ENCODE data around the gene GLP2R. TPM values are rescaled to one million over a fixed set of nuclear protein-coding genes. Genes with fewer than 3 reads are reported as not detected.

GLP2R gene
- total RNA-seq, 1 experiment from 2014 or later = 0.22 TPM

- Histone ChIP-seq H4K20me1 (ENCODE audit: low read length) (no peaks in the 10 kb centered on the region), H3K27me3 (ENCODE audit: low read length) (no peaks in the 10 kb centered on the region), H3K27ac (ENCODE audit: low read length) (no peak overlapping the region), H3K9me3 (ENCODE audit: low read length) (no peaks in the 10 kb centered on the region), H3K79me2 (ENCODE audit: low read length) (no peaks in the 10 kb centered on the region), H3K4me1 (ENCODE audit: insufficient read depth, low read length) (peaks cover 23% of the 10 kb centered on the region; the same call in 1 of the 2 replicates), H3K36me3 (ENCODE audit: low read depth, low read length) (no peaks in the 10 kb centered on the region), H3F3A (ENCODE audit: low read length, unreplicated experiment) (no peaks in the 10 kb centered on the region), H3K4me2 (ENCODE audit: low read length) (no peak overlapping the region), H2AFZ (ENCODE audit: low read length) (no peak overlapping the region), H3K9me2 (replicated peaks; ENCODE audit: low read length) (no peaks in the 10 kb centered on the region), H3K9ac (ENCODE audit: low read length) (no peak overlapping the region), H3K4me3 (ENCODE audit: low read length) (no peak overlapping the region)
- BruUV-seq (replicated peaks) = no TSS peak
- ATAC-seq (no peak), DNase-seq (no peak)
- POLR2A ChIA-PET (ENCODE audit: unreplicated experiment) = no interaction called here
- intact Hi-C loops (cut with micrococcal nuclease) = no loop called here
- TF ChIP-seq EZH2phosphoT487 (IDR thresholded peaks at IDR 0.05; ENCODE audit: borderline replicate concordance, low read length) (no peak), CTCF (conservative IDR thresholded peaks at IDR 0.05; ENCODE audit: low read depth, low read length) (no peak), EZH2 (IDR thresholded peaks at IDR 0.05; ENCODE audit: low read length, unreplicated experiment) (no peak)
- CTCF ChIA-PET = no interaction called here
These were observed 71.7 kb downstream of the GLP2R start for GRCh38 chr17:9897372-9897968.

GRCh38 chr17:9898812-9899211 is 73.1 kb downstream of the GLP2R start:
- Histone ChIP-seq H3K4me1 (ENCODE audit: insufficient read depth, low read length) (peaks cover 16% of the 10 kb centered on the region; the same call in 1 of the 2 replicates), H3K9me3 (ENCODE audit: low read length) (no peaks in the 10 kb centered on the region), H3K9me2 (replicated peaks; ENCODE audit: low read length) (no peaks in the 10 kb centered on the region), H2AFZ (ENCODE audit: low read length) (no peak overlapping the region), H3K4me3 (ENCODE audit: low read length) (no peak overlapping the region), H3K4me2 (ENCODE audit: low read length) (no peak overlapping the region), H3F3A (ENCODE audit: low read length, unreplicated experiment) (no peaks in the 10 kb centered on the region), H3K79me2 (ENCODE audit: low read length) (no peaks in the 10 kb centered on the region), H3K27me3 (ENCODE audit: low read length) (no peaks in the 10 kb centered on the region), H4K20me1 (ENCODE audit: low read length) (no peaks in the 10 kb centered on the region), H3K36me3 (ENCODE audit: low read depth, low read length) (no peaks in the 10 kb centered on the region), H3K9ac (ENCODE audit: low read length) (no peak overlapping the region), H3K27ac (ENCODE audit: low read length) (no peak overlapping the region)
- TF ChIP-seq CTCF (conservative IDR thresholded peaks at IDR 0.05; ENCODE audit: low read depth, low read length) (no peak), EZH2 (IDR thresholded peaks at IDR 0.05; ENCODE audit: low read length, unreplicated experiment) (no peak), EZH2phosphoT487 (IDR thresholded peaks at IDR 0.05; ENCODE audit: borderline replicate concordance, low read length) (no peak)
- ChIA-PET POLR2A (ENCODE audit: unreplicated experiment) (no interaction called here), CTCF (no interaction called here)
- no TSS peak for BruUV-seq (replicated peaks)
- DNase-seq = no peak
- ATAC-seq = no peak
- intact Hi-C loops (cut with micrococcal nuclease) = no loop called here

- Histone ChIP-seq H4K20me1 (ENCODE audit: low read length) (no peaks in the 10 kb centered on the region), H3K4me1 (ENCODE audit: insufficient read depth, low read length) (peaks cover 11% of the 10 kb centered on the region; the same call in 1 of the 2 replicates), H3F3A (ENCODE audit: low read length, unreplicated experiment) (no peaks in the 10 kb centered on the region), H3K9me2 (replicated peaks; ENCODE audit: low read length) (no peaks in the 10 kb centered on the region), H3K4me3 (ENCODE audit: low read length) (no peak overlapping the region), H3K9me3 (ENCODE audit: low read length) (no peaks in the 10 kb centered on the region), H3K4me2 (ENCODE audit: low read length) (no peak overlapping the region), H3K36me3 (ENCODE audit: low read depth, low read length) (no peaks in the 10 kb centered on the region), H3K27me3 (ENCODE audit: low read length) (no peaks in the 10 kb centered on the region), H3K27ac (ENCODE audit: low read length) (no peak overlapping the region), H3K9ac (ENCODE audit: low read length) (no peak overlapping the region), H3K79me2 (ENCODE audit: low read length) (no peaks in the 10 kb centered on the region), H2AFZ (ENCODE audit: low read length) (no peak overlapping the region)
- ATAC-seq (no peak), DNase-seq (no peak)
- intact Hi-C loops (cut with micrococcal nuclease) = no loop called here
- ChIA-PET POLR2A (ENCODE audit: unreplicated experiment) (no interaction called here), CTCF (no interaction called here)
- TF ChIP-seq EZH2phosphoT487 (IDR thresholded peaks at IDR 0.05; ENCODE audit: borderline replicate concordance, low read length) = no peak
- TF ChIP-seq CTCF (conservative IDR thresholded peaks at IDR 0.05; ENCODE audit: low read depth, low read length) = no peak
- no peak for TF ChIP-seq EZH2 (IDR thresholded peaks at IDR 0.05; ENCODE audit: low read length, unreplicated experiment)
- BruUV-seq (replicated peaks) = no TSS peak
These were observed 73.7 kb downstream of the GLP2R start for GRCh38 chr17:9899280-9900043.

Data from PC-3 (cell line).